ENCODE measurements around the gene CADM1.

GRCh38 chr11:115498354-115498753, 5.9 kb downstream of the CADM1 start:
- no peak for TF ChIP-seq YY1 (IDR thresholded peaks at IDR 0.05; ENCODE audit: insufficient read depth, insufficient read length)
- TF ChIP-seq ZNF274 (IDR thresholded peaks at IDR 0.05; ENCODE audit: low read depth, low read length): no peak

Measured in NT2/D1 (cell line).